Panc1 (cell line): ENCODE results near the gene C10orf143. TPM values are rescaled to one million over a fixed set of nuclear protein-coding genes. Genes with fewer than 3 reads are reported as not detected.

Experiments used
- ATAC-seq: fragments of 200-7000 bp; cut with Tn5 transposase; 2 replicates; pipeline ENCODE4 v1.9.1; 2020; ENCODE audit warnings: mild to moderate bottlenecking, moderate library complexity
- BruUV-seq: library from RNA; stranded (reverse); fragments of 400-500 nt; replicated peaks from 2 replicates; lab custom pipeline; 2021; lab: Mats Ljungman, UMichigan
- CTCF ChIA-PET: fragments of 300-600 bp; sonication (Branson Sonifier 250); formaldehyde crosslinking; loops from one replicate; lab custom pipeline; 2022; ENCODE audit warnings: antibody characterized with exemption; lab: Charles Lee
- POLR2A ChIA-PET: fragments of 300-600 bp; sonication (Branson Sonifier 250); formaldehyde crosslinking; loops from one replicate; lab custom pipeline; 2022; ENCODE audit warnings: antibody characterized with exemption; lab: Charles Lee
- DNase-seq: peaks from one replicate; pipeline ENCODE4 v3.0.0-alpha.2; 2010; ENCODE audit warnings: low read depth, low spot score
- H3K27ac ChIP-seq: 2 replicates; pipeline ENCODE4 v1.5.1; 2011; ENCODE audit warnings: mild to moderate bottlenecking, low read length, inconsistent platforms
- H3K27me3 ChIP-seq: fragments of 200-500 bp; sonication (Bioruptor generic); 2 replicates; pipeline ENCODE4 v1.6.0; 2014; ENCODE audit warnings: low read length, inconsistent platforms; ENCODE audit not compliant: control insufficient read depth, insufficient read depth
- H3K36me3 ChIP-seq: fragments of 200-500 bp; sonication (Bioruptor generic); 2 replicates; pipeline ENCODE4 v1.5.1; 2014; ENCODE audit warnings: inconsistent platforms, mild to moderate bottlenecking, low read length, moderate library complexity; ENCODE audit not compliant: control insufficient read depth, insufficient read depth
- H3K4me1 ChIP-seq: 2 replicates; pipeline ENCODE4 v1.5.1; 2011; ENCODE audit warnings: inconsistent platforms, mild to moderate bottlenecking, low read length, moderate library complexity; ENCODE audit not compliant: control insufficient read depth, insufficient read depth
- H3K4me3 ChIP-seq, 2 experiments: 2 replicates each; pipeline ENCODE4 v1.5.1; 2011 to 2012; ENCODE audit warnings: low read depth in 2 of 2, low read length in 2 of 2, mild to moderate bottlenecking in 2 of 2, inconsistent platforms in 1 of 2, moderate library complexity in 1 of 2
- H3K9me3 ChIP-seq: fragments of 200-500 bp; sonication (Bioruptor generic); 2 replicates; pipeline ENCODE4 v1.5.1; 2014; ENCODE audit warnings: low read depth, mild to moderate bottlenecking, inconsistent platforms, low read length, moderate library complexity; ENCODE audit not compliant: control insufficient read depth, insufficient read depth
- CTCF ChIP-seq: fragments of 450-650 bp; IDR thresholded peaks from 2 replicates; pipeline ENCODE4 v1.5.1; 2017; ENCODE audit warnings: mild to moderate bottlenecking
- POLR2AphosphoS5 ChIP-seq: IDR thresholded peaks from 2 replicates; pipeline ENCODE4 v1.6.1; 2012; ENCODE audit warnings: mild to moderate bottlenecking, low read depth, low read length, moderate library complexity
- REST ChIP-seq, 2 experiments: IDR thresholded peaks; 2 replicates each; pipeline ENCODE4 v1.6.1; 2011 to 2012; ENCODE audit warnings: low read depth in 2 of 2, control low read depth in 1 of 2, low read length in 1 of 2, mild to moderate bottlenecking in 1 of 2, moderate library complexity in 1 of 2; ENCODE audit not compliant: insufficient read depth in 1 of 2
- SIN3A ChIP-seq: IDR thresholded peaks from 2 replicates; pipeline ENCODE4 v1.6.1; 2012; ENCODE audit warnings: low read depth, mild to moderate bottlenecking, low read length, moderate library complexity, borderline replicate concordance; ENCODE audit not compliant: insufficient read depth
- TCF7L2 ChIP-seq: IDR thresholded peaks from 2 replicates; pipeline ENCODE4 v1.6.1; 2011; ENCODE audit warnings: mild to moderate bottlenecking, low read depth, low read length, inconsistent platforms
- in situ Hi-C: cut with HindIII; loops from 2 replicates; pipeline ENCODE4 v1.10.0; 2016; ENCODE audit warnings: low sequenced_read_pairs, low pct_unique_long_range_greater_than_20kb
- intact Hi-C: fragments of 100-400 bp; cut with micrococcal nuclease; formaldehyde crosslinking; loops from one replicate; pipeline ENCODE4 v1.10.0; 2022; ENCODE audit not compliant: unreplicated experiment
- total RNA-seq: library from RNA; stranded (reverse); gene quantifications from one replicate; pipeline ENCODE4 v1.2.1, GENCODE V29; 2021; ENCODE audit not compliant: unreplicated experiment

Gene C10orf143
- total RNA-seq, 1 experiment from 2014 or later, result 1.0 TPM

GRCh38 chr10:130050721-130051120 lies 59.9 kb downstream of the C10orf143 start:
- CTCF ChIA-PET, result no interaction called here
- Histone ChIP-seq H3K4me1 (no peaks in the 10 kb centered on the region), H3K4me3 (no peak overlapping the region), H3K27me3 (peaks cover 2% of the 10 kb centered on the region; the same call in 1 of the 2 replicates), H3K9me3 (no peaks in the 10 kb centered on the region), H3K27ac (no peak overlapping the region), H3K36me3 (no peaks in the 10 kb centered on the region)
- BruUV-seq, result no TSS peak
- DNase-seq, result no peak
- no peak for ATAC-seq
- in situ Hi-C loops, result no loop called here
- TF ChIP-seq SIN3A (no peak), CTCF (no peak), POLR2AphosphoS5 (no peak), REST (IDR thresholded peaks at IDR 0.05; ENCODE audit: insufficient read depth in 1 of 2, low read depth in 2 of 2, low read length in 1 of 2) (no peak), TCF7L2 (no peak)
- intact Hi-C loops, result no loop called here
- POLR2A ChIA-PET, result no interaction called here

GRCh38 chr10:130049987-130050386 lies 60.6 kb downstream of the C10orf143 start:
- no peaks in the 10 kb centered on the region for H3K36me3 ChIP-seq
- intact Hi-C loops, result no loop called here
- no peaks in the 10 kb centered on the region for H3K4me1 ChIP-seq
- TF ChIP-seq POLR2AphosphoS5 (no peak), REST (IDR thresholded peaks at IDR 0.05; ENCODE audit: insufficient read depth in 1 of 2, low read depth in 2 of 2, low read length in 1 of 2) (no peak), CTCF (no peak), SIN3A (no peak), TCF7L2 (no peak)
- BruUV-seq, result no TSS peak
- DNase-seq (no peak), ATAC-seq (no peak)
- in situ Hi-C loops, result no loop called here
- H3K27ac ChIP-seq, result no peak overlapping the region
- no peak overlapping the region for H3K4me3 ChIP-seq
- ChIA-PET POLR2A (no interaction called here), CTCF (no interaction called here)
- no peaks in the 10 kb centered on the region for H3K9me3 ChIP-seq
- H3K27me3 ChIP-seq, result peaks cover 2% of the 10 kb centered on the region; the same call in 1 of the 2 replicates
